H7 (cell line): ENCODE data around the gene CTNNB1. TPM values are rescaled to one million over a fixed set of nuclear protein-coding genes. Genes with fewer than 3 reads are reported as not detected.
A peak's percentile ranks its signal among the peaks of the same experiment; 100 is the strongest.

ENCODE experiments used
- DNase-seq: peaks from one replicate; pipeline ENCODE4 v3.0.0; 2012
- H3K27me3 ChIP-seq: 2 replicates; pipeline ENCODE4 v1.6.0; 2011; ENCODE audit warnings: mild to moderate bottlenecking, low read length; ENCODE audit not compliant: control insufficient read depth, insufficient read depth
- H3K36me3 ChIP-seq: replicated peaks from 2 replicates; pipeline ENCODE4 v1.5.1; 2011; ENCODE audit warnings: low read length; ENCODE audit not compliant: control insufficient read depth, insufficient read depth
- H3K4me3 ChIP-seq: 2 replicates; pipeline ENCODE4 v1.5.1; 2011; ENCODE audit warnings: low read depth, mild to moderate bottlenecking, control low read depth, low read length, moderate library complexity; ENCODE audit not compliant: insufficient read depth
- total RNA-seq: library from RNA; depleted of rRNA; stranded (reverse); fragments of >200 nt; shearing (Covaris generic); gene quantifications from 2 replicates; pipeline ENCODE4 v1.2.3, GENCODE V29; 2014; rRNA removed

CTNNB1 gene
- 723 and 740 TPM in 2 replicates for total RNA-seq

GRCh38 chr3:41198950-41199865, at the start of gene CTNNB1:
Gene CTNNB1 (plus strand): TSS chr3:41199505. CDS start chr3:41224069, 24,564 bp downstream.
- Histone ChIP-seq H3K36me3 (no peaks in the 10 kb centered on the region), H3K4me3 (peak within 1 kb of the TSS; percentile 99), H3K27me3 (no peaks in the 10 kb centered on the region; the same call in 1 of the 2 replicates)
- DNase-seq: peak; percentile 89

- no peaks in the 10 kb centered on the region for H3K27me3 ChIP-seq
- DNase-seq: no peak
- H3K4me3 ChIP-seq: no peak overlapping the region
- H3K36me3 ChIP-seq: no peaks in the 10 kb centered on the region
These were observed 43.5 kb upstream of the CTNNB1 start for GRCh38 chr3:41155834-41156233.

GRCh38 chr3:41158947-41159346, 40.4 kb upstream of the CTNNB1 start:
- no peak for DNase-seq
- Histone ChIP-seq H3K36me3 (no peaks in the 10 kb centered on the region), H3K27me3 (no peaks in the 10 kb centered on the region), H3K4me3 (no peak overlapping the region)

- DNase-seq: no peak
- Histone ChIP-seq H3K4me3 (no peak overlapping the region), H3K27me3 (no peaks in the 10 kb centered on the region), H3K36me3 (no peaks in the 10 kb centered on the region)
These were observed 39.6 kb upstream of the CTNNB1 start for GRCh38 chr3:41159588-41160189.

- Histone ChIP-seq H3K27me3 (no peaks in the 10 kb centered on the region), H3K4me3 (no peak overlapping the region), H3K36me3 (no peaks in the 10 kb centered on the region)
- DNase-seq: no peak
These were observed 36.8 kb upstream of the CTNNB1 start for GRCh38 chr3:41162541-41162940.

GRCh38 chr3:41163006-41163405, 36.3 kb upstream of the CTNNB1 start:
- Histone ChIP-seq H3K4me3 (no peak overlapping the region), H3K27me3 (no peaks in the 10 kb centered on the region), H3K36me3 (no peaks in the 10 kb centered on the region)
- DNase-seq: no peak

GRCh38 chr3:41163421-41163820, 35.9 kb upstream of the CTNNB1 start:
- Histone ChIP-seq H3K36me3 (no peaks in the 10 kb centered on the region), H3K4me3 (no peak overlapping the region), H3K27me3 (no peaks in the 10 kb centered on the region)
- no peak for DNase-seq

- no peaks in the 10 kb centered on the region for H3K27me3 ChIP-seq
- no peak overlapping the region for H3K4me3 ChIP-seq
- H3K36me3 ChIP-seq: no peaks in the 10 kb centered on the region
- DNase-seq: no peak
These were observed 34.5 kb upstream of the CTNNB1 start for GRCh38 chr3:41164777-41165176.

GRCh38 chr3:41167722-41168497, 31.4 kb upstream of the CTNNB1 start:
- Histone ChIP-seq H3K36me3 (no peaks in the 10 kb centered on the region), H3K4me3 (no peak overlapping the region), H3K27me3 (no peaks in the 10 kb centered on the region)
- DNase-seq: no peak

GRCh38 chr3:41169023-41169422, 30.3 kb upstream of the CTNNB1 start:
- H3K27me3 ChIP-seq: no peaks in the 10 kb centered on the region
- H3K4me3 ChIP-seq: no peak overlapping the region
- no peak for DNase-seq
- no peaks in the 10 kb centered on the region for H3K36me3 ChIP-seq

GRCh38 chr3:41173926-41174885, 25.1 kb upstream of the CTNNB1 start:
- H3K4me3 ChIP-seq: no peak overlapping the region
- H3K36me3 ChIP-seq: no peaks in the 10 kb centered on the region
- no peaks in the 10 kb centered on the region for H3K27me3 ChIP-seq
- no peak for DNase-seq

- Histone ChIP-seq H3K4me3 (no peak overlapping the region), H3K27me3 (no peaks in the 10 kb centered on the region), H3K36me3 (no peaks in the 10 kb centered on the region)
- DNase-seq: no peak
These were observed 23.9 kb upstream of the CTNNB1 start for GRCh38 chr3:41175365-41175764.

- Histone ChIP-seq H3K27me3 (no peaks in the 10 kb centered on the region), H3K4me3 (no peak overlapping the region), H3K36me3 (no peaks in the 10 kb centered on the region)
- no peak for DNase-seq
These were observed 22.7 kb upstream of the CTNNB1 start for GRCh38 chr3:41176596-41176995.

GRCh38 chr3:41178576-41178975, 20.7 kb upstream of the CTNNB1 start:
- DNase-seq: no peak
- no peaks in the 10 kb centered on the region for H3K36me3 ChIP-seq
- no peaks in the 10 kb centered on the region for H3K27me3 ChIP-seq
- H3K4me3 ChIP-seq: no peak overlapping the region
